HG03565 (cell line): ENCODE results near the gene GNG12.

Source experiments
- ATAC-seq: cut with Tn5 transposase; IDR thresholded peaks from one replicate; pipeline ENCODE4 v1.9.1; 2021; ENCODE audit warnings: mild to moderate bottlenecking, moderate library complexity; ENCODE audit not compliant: unreplicated experiment

Gene GNG12

DNA sequence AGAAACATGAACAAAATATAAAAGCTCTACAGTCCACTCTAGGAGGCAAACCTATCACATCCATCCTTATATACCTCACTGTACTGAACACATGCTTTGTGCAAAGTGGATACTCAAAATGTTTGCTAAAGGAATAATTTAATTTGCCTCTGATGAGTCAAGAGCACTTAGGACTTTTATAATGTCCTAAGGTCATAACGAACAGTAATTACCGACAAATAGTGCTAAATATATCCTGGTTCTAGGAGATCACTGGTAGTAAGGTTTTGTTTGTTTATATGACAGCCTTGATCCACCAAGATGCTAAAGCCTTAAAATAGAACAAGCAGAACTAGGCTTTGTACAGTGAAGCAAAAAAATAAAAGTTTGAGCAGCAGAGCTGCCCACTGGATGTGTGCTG is 77.6 kb downstream of the GNG12 start:
- ATAC-seq: no peak

DNA sequence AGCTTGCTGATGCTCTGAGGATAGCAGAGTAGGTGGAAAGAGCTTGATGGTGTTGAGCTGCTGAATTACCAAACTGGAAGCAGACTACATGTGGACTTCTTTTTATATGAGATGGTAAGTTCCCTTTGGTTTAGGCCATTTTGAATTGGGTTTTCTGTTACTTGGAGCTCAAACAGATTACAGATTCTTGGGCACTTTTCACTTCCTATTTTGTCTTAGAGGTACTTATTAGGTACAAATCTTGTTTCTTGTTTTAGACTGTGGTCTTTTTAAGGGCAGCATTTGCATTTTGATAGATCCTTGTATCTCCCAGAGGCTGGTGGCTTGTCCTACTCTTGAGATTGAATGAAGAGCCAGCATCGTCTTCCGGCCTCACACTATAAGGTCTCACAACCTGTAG is 78.1 kb downstream of the GNG12 start:
- no peak for ATAC-seq

- no peak for ATAC-seq
Measured at GRCh38 chr1:67754526-67754920, 78.7 kb downstream of the GNG12 start.

- ATAC-seq: peak; percentile 37
Measured at GRCh38 chr1:67753776-67754525, 79.3 kb downstream of the GNG12 start.

DNA sequence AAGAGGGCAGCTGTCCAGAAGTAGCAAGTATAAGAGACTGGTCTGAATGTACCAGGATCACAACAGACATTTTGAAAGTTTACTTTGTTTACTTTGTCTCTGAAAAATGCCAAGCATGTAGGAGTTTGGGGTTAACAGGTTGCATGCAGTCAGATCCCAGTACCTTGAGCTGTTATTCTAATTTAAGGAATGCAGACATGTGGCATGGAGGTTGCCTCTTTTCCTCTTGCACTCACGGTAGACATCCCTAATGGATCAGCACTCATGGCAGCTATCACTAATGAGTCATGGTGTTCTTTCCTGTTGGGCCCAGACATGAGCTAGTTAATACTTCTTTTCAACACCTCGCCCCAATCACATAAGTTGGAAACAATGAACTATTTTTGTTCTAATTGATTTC is 81.0 kb downstream of the GNG12 start:
- no peak for ATAC-seq

- ATAC-seq: no peak
Measured at GRCh38 chr1:67750691-67751054, 82.6 kb downstream of the GNG12 start.

DNA sequence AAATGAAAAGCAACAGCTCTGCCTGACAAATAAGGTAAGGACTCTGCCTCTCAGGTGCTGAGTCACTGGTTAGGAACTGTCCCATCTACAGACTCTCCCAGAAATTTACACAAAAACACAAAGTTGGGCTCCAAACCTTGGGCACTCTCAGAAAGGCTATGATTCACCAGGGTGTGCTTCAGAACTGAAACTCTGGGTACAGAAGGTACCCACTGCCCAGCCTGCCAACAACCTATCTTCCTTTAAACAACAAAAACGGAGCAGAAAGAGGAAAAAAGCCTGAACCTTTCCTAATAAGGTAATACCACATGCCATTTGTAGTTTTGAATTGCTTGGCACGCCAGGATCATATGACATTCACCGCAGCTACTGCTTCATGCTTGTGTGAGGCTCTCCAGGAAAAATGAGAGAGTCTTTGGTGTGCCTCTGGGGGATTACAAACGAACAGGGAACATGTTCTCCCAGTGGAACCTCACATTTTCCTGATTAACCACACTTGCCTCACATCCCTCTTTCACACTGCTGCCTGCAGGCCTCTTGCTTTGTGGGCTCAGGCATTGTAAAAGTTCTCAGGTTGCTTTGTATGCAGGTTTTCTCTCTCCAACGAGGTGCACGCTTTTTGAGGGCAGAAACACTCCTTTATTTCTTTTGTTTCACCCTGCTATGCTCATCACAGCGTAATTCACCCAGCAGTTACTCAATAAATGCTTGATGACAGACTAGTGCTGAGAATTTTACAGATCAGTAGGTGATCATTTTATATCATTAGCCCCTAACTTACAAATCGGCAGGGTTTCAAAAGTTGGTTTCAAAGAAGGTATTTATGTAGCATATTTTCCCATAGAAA is 83.2 kb downstream of the GNG12 start:
- ATAC-seq: no peak

- ATAC-seq: no peak
Measured at GRCh38 chr1:67749263-67749843, 83.9 kb downstream of the GNG12 start.

DNA sequence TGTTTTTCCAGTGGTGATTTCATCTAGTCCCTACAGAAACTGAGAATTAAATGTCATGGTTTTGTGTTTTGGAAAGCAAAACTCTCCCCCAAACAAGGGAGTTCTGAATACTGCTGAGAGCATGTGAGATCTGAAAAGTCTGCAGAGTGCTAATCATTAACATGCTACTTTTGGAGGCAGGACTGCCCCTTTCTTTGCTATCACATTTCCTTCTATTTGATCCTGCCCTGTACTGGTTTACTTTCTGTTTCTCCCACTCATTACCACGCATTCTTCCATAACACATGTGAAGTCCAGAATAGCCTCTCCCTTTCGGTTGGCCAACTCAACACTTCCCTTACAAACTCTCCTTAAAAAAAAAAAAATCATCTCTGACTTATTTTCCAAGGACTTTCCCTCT is 84.6 kb downstream of the GNG12 start:
- peak; percentile 81 for ATAC-seq

DNA sequence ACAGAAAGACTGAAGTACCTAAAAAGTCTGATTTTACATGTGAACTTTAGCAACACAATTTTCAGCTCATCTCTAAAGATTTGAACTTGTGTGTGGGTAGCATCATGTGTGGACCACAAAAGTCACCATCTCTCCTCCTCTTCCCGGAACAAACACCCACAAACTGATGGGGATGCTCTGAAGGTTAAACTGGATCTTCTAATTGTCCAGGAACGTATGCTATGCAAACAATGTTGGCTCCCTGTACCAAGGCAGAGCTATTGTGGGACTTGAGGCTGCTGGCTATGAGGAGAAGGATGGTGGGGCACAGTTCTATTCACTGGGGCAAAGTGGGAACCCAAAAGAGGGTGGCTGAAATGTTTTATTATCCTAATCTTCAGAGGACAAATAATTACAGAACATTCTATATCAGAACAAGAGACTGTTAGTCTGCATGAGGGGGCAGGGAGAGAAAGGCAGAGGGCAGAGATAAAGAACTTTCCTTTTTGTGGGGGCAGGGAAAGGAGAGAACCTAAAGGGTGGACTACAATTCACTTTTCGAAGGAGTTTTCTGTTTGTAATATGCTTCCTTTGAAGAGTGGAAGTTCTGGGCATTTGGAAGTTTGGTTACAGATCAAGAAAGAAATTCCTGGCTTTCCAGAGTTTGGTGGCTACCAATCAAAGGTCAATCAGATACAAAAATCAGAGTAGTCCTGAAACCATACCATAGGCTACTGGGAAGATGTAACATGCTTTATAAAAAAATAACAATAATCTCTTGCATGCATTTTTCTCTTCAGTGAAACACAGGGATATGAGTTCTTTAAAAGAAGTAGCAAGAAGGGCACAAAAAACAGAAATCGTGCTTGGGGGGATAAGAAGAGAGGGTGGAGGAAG is 85.4 kb downstream of the GNG12 start:
- no peak for ATAC-seq

GRCh38 chr1:67745875-67746698 is 87.2 kb downstream of the GNG12 start:
- ATAC-seq: no peak

DNA sequence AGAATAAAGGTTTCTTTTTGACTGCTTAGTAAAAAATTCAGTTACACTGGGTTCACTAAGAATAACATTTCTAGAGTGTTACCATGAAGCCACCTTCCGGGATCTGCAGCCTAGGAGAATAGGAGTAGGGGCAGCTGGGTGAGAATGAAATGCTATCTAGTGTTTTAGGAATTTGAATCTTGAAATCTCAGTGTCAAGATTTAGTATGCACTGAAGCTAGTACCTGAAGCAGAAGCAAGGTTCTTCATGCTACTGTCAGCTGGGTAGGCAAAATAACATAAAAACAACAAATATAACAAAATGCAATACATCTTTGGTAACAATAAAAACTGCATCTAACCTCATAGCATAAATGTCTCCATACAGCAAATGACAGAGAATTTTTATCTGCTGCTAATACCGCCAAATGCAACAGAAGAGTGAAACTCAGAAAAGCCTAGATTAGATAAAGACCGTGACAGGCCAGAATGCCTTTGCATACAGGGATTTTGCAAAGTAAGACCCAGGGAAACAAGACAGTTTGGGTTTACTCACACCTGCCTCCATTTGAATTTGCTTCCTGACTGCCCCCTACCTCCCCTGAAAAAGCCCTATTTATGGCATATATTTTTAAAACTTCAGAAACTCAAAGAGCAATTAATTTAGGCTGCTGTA is 90.1 kb downstream of the GNG12 start:
- no peak for ATAC-seq

- ATAC-seq: no peak
Measured at GRCh38 chr1:67741736-67742135, 91.5 kb downstream of the GNG12 start.

GRCh38 chr1:67741121-67741520 is 92.1 kb downstream of the GNG12 start:
- ATAC-seq: no peak

GRCh38 chr1:67740543-67740942 is 92.7 kb downstream of the GNG12 start:
- no peak for ATAC-seq

DNA sequence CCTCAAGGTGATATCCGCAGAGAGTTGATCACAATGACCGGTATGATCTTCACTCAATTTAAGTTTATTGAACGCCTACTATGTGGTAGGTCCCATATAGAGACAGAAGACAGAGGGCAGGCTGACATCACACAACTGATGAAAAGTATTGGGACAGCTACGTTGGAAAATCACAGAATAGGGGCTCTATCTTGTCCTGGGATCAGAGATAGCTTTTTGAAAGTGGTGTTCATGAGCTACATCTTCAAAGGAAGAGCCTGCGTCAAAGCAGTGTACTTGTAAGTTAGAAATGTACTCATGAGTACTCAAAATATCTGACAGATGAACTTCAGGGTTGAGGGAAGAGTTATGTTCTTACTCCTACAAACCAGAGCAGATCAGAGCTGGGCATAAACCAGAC is 93.9 kb downstream of the GNG12 start:
- no peak for ATAC-seq

GRCh38 chr1:67738401-67738800 is 94.9 kb downstream of the GNG12 start:
- ATAC-seq: no peak

DNA sequence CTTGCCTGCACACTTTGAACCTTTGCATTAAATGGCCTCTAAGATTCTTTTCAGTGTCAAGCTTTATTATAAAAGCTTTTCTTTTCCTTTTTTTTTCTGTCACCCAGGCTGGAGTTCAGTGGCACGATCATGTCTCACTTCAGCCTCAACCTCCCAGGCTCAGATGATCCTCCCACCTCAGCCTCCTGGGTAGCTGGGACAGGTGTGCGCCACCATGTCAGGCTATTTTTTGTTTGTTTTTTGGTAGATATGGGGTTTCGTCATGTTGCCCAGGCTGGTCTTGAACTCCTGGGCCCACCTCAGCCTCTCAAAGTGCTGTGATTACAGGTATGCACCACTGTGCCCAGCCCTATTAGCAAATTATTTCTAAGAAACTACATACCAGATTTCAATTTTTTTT is 95.4 kb downstream of the GNG12 start:
- ATAC-seq: no peak

GRCh38 chr1:67736750-67737149 is 96.5 kb downstream of the GNG12 start:
- no peak for ATAC-seq
